Measurements from ENCODE around the gene SEMA5A.

GRCh38 chr5:9438596-9439354, 107.1 kb downstream of the SEMA5A start:
- TF ChIP-seq POLR2AphosphoS5 (IDR thresholded peaks at IDR 0.05; ENCODE audit: low read depth, low read length) (no peak), FOXP2 (optimal IDR thresholded peaks at IDR 0.05; ENCODE audit: borderline replicate concordance, extremely low read depth, extremely low read length, insufficient read depth) (no peak), TAF1 (IDR thresholded peaks at IDR 0.05; ENCODE audit: borderline replicate concordance, insufficient read depth, low read length) (no peak), SIN3A (IDR thresholded peaks at IDR 0.05; ENCODE audit: borderline replicate concordance, insufficient read depth, low read length) (no peak), REST (IDR thresholded peaks at IDR 0.05; ENCODE audit: insufficient read depth in 1 of 2, low read depth in 2 of 2, low read length in 2 of 2) (no peak)
